ENCODE measurements around the gene TNFRSF25. TPM values are rescaled to one million over a fixed set of nuclear protein-coding genes. Genes with fewer than 3 reads are reported as not detected.
"Not testable (repeated sequence)": the region's sequence is repeated elsewhere in the genome, so short reads cannot be mapped to it uniquely, and the experiment has no call there.

The TNFRSF25 gene
- total RNA-seq, 1 donor from 2014 or later: 20.5 TPM

- DNase-seq (ENCODE audit: low read depth): no peak
- no peaks in the 10 kb centered on the region for H3K36me3 ChIP-seq (ENCODE audit: control insufficient read depth, insufficient read depth, low read length)
- H3K27me3 ChIP-seq (ENCODE audit: control insufficient read depth, insufficient read depth, low read length): peaks cover 9% of the 10 kb centered on the region
- TF ChIP-seq CTCF (IDR thresholded peaks at IDR 0.05; ENCODE audit: insufficient read depth, low read length, severe bottlenecking): no peak
- H3K4me3 ChIP-seq (ENCODE audit: low read depth, low read length): no peak overlapping the region
- no peak for FAIRE-seq
These were observed 18.8 kb downstream of the TNFRSF25 start for GRCh38 chr1:6447016-6447817.

GRCh38 chr1:6446665-6447015 is 19.3 kb downstream of the TNFRSF25 start:
- Histone ChIP-seq H3K27me3 (ENCODE audit: control insufficient read depth, insufficient read depth, low read length) (peaks cover 9% of the 10 kb centered on the region), H3K36me3 (ENCODE audit: control insufficient read depth, insufficient read depth, low read length) (no peaks in the 10 kb centered on the region), H3K4me3 (ENCODE audit: low read depth, low read length) (no peak overlapping the region)
- no peak for FAIRE-seq
- no peak for TF ChIP-seq CTCF (IDR thresholded peaks at IDR 0.05; ENCODE audit: insufficient read depth, low read length, severe bottlenecking)
- no peak for DNase-seq (ENCODE audit: low read depth)

GRCh38 chr1:6445929-6446328 is 20.0 kb downstream of the TNFRSF25 start:
- H3K27me3 ChIP-seq (ENCODE audit: control insufficient read depth, insufficient read depth, low read length); DNase-seq (ENCODE audit: low read depth); H3K36me3 ChIP-seq (ENCODE audit: control insufficient read depth, insufficient read depth, low read length); H3K4me3 ChIP-seq (ENCODE audit: low read depth, low read length): not testable (repeated sequence)
- peak; percentile 66 for FAIRE-seq

DNA sequence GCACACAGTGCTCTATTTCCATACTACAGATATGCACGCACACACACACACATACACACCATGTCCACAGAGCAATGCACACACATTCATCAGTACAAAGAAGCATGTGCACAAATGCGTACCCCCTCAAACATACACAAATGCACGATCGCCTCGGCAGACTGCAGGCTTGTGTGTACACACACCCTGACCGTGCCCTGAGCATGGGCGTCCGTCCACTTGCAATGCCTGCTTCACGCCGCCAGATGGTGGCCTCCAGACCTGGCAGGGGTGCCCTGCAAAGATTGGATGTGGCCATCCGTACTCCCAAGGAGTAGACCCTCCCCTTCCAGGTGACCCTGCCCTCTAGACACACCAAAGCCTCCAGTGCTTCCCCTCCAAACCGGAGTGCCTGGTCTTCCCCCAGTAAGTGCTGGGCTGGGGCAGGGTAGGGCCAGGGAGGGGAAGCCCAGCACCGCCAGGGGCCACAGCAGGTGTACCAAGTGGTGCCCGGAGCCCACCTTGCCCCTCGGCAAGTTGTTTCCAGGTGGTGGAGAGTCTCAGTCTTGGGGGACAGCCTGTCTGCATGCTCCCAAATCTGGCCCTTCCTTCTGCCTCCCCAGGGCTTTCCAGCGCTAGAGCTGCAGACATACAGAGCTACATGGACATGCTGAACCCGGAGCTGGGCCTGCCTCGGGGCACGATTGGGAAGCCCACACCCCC is 20.8 kb downstream of the TNFRSF25 start:
- TF ChIP-seq CTCF (IDR thresholded peaks at IDR 0.05; ENCODE audit: insufficient read depth, low read length, severe bottlenecking): peak; percentile 78
- FAIRE-seq (peak; percentile 97), DNase-seq (ENCODE audit: low read depth) (no peak)
- Histone ChIP-seq H3K27me3 (ENCODE audit: control insufficient read depth, insufficient read depth, low read length) (peaks cover 9% of the 10 kb centered on the region), H3K4me3 (ENCODE audit: low read depth, low read length) (no peak overlapping the region), H3K36me3 (ENCODE audit: control insufficient read depth, insufficient read depth, low read length) (no peaks in the 10 kb centered on the region)

DNA sequence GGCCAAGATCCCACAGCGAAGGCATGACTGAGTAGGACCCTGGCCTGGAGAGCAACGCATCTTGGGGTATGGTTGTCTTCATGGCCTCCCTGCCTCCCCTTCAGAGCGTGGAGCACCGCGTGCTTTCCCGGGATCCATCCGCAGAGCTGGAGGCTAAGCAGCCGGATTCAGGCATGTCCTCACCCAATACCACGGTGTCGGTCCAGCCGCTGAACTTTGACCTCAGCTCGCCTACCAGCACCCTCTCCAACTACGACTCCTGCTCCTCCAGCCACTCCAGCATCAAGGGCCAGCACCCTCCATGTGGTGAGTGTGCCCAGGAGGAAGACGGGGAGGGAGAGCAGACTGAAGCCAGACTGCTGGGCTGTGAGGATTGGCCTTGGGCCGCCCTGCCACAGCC is 21.6 kb downstream of the TNFRSF25 start:
- Histone ChIP-seq H3K4me3 (ENCODE audit: low read depth, low read length) (no peak overlapping the region), H3K36me3 (ENCODE audit: control insufficient read depth, insufficient read depth, low read length) (no peaks in the 10 kb centered on the region), H3K27me3 (ENCODE audit: control insufficient read depth, insufficient read depth, low read length) (peaks cover 9% of the 10 kb centered on the region)
- no peak for TF ChIP-seq CTCF (IDR thresholded peaks at IDR 0.05; ENCODE audit: insufficient read depth, low read length, severe bottlenecking)
- DNase-seq (ENCODE audit: low read depth) (no peak), FAIRE-seq (no peak)

- no peak overlapping the region for H3K4me3 ChIP-seq (ENCODE audit: low read depth, low read length)
- TF ChIP-seq CTCF (IDR thresholded peaks at IDR 0.05; ENCODE audit: insufficient read depth, low read length, severe bottlenecking): no peak
- no peaks in the 10 kb centered on the region for H3K36me3 ChIP-seq (ENCODE audit: control insufficient read depth, insufficient read depth, low read length)
- DNase-seq (ENCODE audit: low read depth): no peak
- peaks cover 5% of the 10 kb centered on the region for H3K27me3 ChIP-seq (ENCODE audit: control insufficient read depth, insufficient read depth, low read length)
- FAIRE-seq: peak; percentile 88
These were observed 22.4 kb downstream of the TNFRSF25 start for GRCh38 chr1:6443339-6444115.
